GM12878 (cell line): ENCODE data around the gene NR6A1. TPM values are rescaled to one million over a fixed set of nuclear protein-coding genes. Genes with fewer than 3 reads are reported as not detected.

ENCODE experiments used
- ATAC-seq: fragments of 200-7000 bp; cut with Tn5 transposase; 3 replicates; pipeline ENCODE4 v1.9.1; 2020; ENCODE audit warnings: mild to moderate bottlenecking, moderate library complexity
- BruUV-seq: library from RNA; stranded (reverse); fragments of 400-500 nt; replicated peaks from 2 replicates; lab custom pipeline; 2021; lab: Mats Ljungman, UMichigan
- CTCF ChIA-PET: fragments of 300-600 bp; sonication (Branson Sonifier 250); formaldehyde crosslinking; extraction: SDS; loops from one replicate; lab custom pipeline; 2021; ENCODE audit warnings: inconsistent platforms; lab: Yijun Ruan, JAX
- POLR2A ChIA-PET: fragments of 350-600 bp; formaldehyde crosslinking; extraction: SDS; loops from one replicate; lab custom pipeline; 2021; ENCODE audit warnings: inconsistent platforms; lab: Charles Lee
- RAD21 ChIA-PET: fragments of 300-600 bp; sonication (Branson Sonifier 250); formaldehyde crosslinking; loops from one replicate; lab custom pipeline; 2023; ENCODE audit warnings: antibody characterized with exemption; ENCODE audit not compliant: unreplicated experiment; lab: Charles Lee
- SMC1A ChIA-PET: fragments of 300-600 bp; sonication (Branson Sonifier 250); formaldehyde crosslinking; loops from one replicate; lab custom pipeline; 2023; ENCODE audit not compliant: unreplicated experiment, uncharacterized antibody; lab: Charles Lee
- DNase-seq: peaks from one replicate; pipeline ENCODE4 v3.0.0-alpha.2; 2011; ENCODE audit warnings: low read depth, low spot score
- FAIRE-seq: peaks from 3 replicates; lab custom pipeline; 2011; peaks lifted over from hg19 to GRCh38; lab: Jason Lieb, UNC
- H2AFZ ChIP-seq: 2 replicates; pipeline ENCODE4 v1.6.0; 2011; ENCODE audit warnings: low read depth, low read length, control low read depth; ENCODE audit not compliant: control insufficient read depth
- H3K27ac ChIP-seq: 2 replicates; pipeline ENCODE4 v1.5.1; 2011; ENCODE audit warnings: control low read depth; ENCODE audit not compliant: control insufficient read depth, insufficient read depth
- H3K27me3 ChIP-seq, 2 experiments: replicated peaks in 1 of 2; 2 replicates each; pipeline versions ENCODE4 v1.6.0 to v1.6.1; 2011; ENCODE audit warnings: low read length in 1 of 2; ENCODE audit not compliant: control insufficient read depth in 2 of 2, insufficient read depth in 2 of 2
- H3K36me3 ChIP-seq, 2 experiments: 2 replicates each; pipeline ENCODE4 v1.5.1; 2011; ENCODE audit warnings: low read length in 1 of 2; ENCODE audit not compliant: control insufficient read depth in 2 of 2, insufficient read depth in 2 of 2
- H3K4me1 ChIP-seq: 2 replicates; pipeline ENCODE4 v1.6.1; 2011; ENCODE audit warnings: mild to moderate bottlenecking, low read length, moderate library complexity, mixed read lengths; ENCODE audit not compliant: control insufficient read depth, insufficient read depth
- H3K4me2 ChIP-seq: 2 replicates; pipeline ENCODE4 v1.6.0; 2011; ENCODE audit warnings: control low read depth; ENCODE audit not compliant: control insufficient read depth, insufficient read depth
- H3K4me3 ChIP-seq: fragments of 200-600 bp; sonication (generic); 2 replicates; pipeline ENCODE4 v1.5.1; 2016
- H3K79me2 ChIP-seq: 2 replicates; pipeline ENCODE4 v1.6.0; 2011; ENCODE audit warnings: low read length; ENCODE audit not compliant: control insufficient read depth, insufficient read depth
- H3K9ac ChIP-seq: 2 replicates; pipeline ENCODE4 v1.8.0; 2011; ENCODE audit warnings: low read length, control low read depth, mixed read lengths; ENCODE audit not compliant: control insufficient read depth, insufficient read depth
- H3K9me3 ChIP-seq: replicated peaks from 3 replicates; pipeline ENCODE4 v1.5.1; 2011; ENCODE audit warnings: mild to moderate bottlenecking, low read length; ENCODE audit not compliant: control insufficient read depth, insufficient read depth
- H4K20me1 ChIP-seq: 2 replicates; pipeline ENCODE4 v1.6.0; 2011; ENCODE audit not compliant: control insufficient read depth, insufficient read depth
- BACH1 ChIP-seq: fragments of 450-650 bp; IDR thresholded peaks from 2 replicates; pipeline ENCODE4 v1.6.1; 2017; ENCODE audit warnings: mild to moderate bottlenecking, borderline replicate concordance
- DPF2 ChIP-seq: fragments of 450-650 bp; IDR thresholded peaks from 2 replicates; pipeline ENCODE4 v1.6.1; 2017; ENCODE audit warnings: mild to moderate bottlenecking
- IKZF2 ChIP-seq, 2 experiments: fragments of 450-650 bp; IDR thresholded peaks; 2 replicates each; pipeline ENCODE4 v1.6.1; 2017; ENCODE audit warnings: mild to moderate bottlenecking in 2 of 2, moderate library complexity in 2 of 2
- LARP7 ChIP-seq: fragments of 450-650 bp; IDR thresholded peaks from 2 replicates; pipeline ENCODE4 v1.6.1; 2017; ENCODE audit warnings: mild to moderate bottlenecking
- MXI1 ChIP-seq: fragments of 150-350 bp; IDR thresholded peaks from 2 replicates; pipeline ENCODE4 v1.6.1; 2011; ENCODE audit warnings: low read depth, mild to moderate bottlenecking, inconsistent platforms, low read length, improper control_type of control experiment
- PAX5 ChIP-seq: IDR thresholded peaks from 2 replicates; pipeline ENCODE4 v1.6.1; 2011; ENCODE audit warnings: low read depth, low read length, borderline replicate concordance
- POLR2A ChIP-seq: IDR thresholded peaks from 2 replicates; pipeline ENCODE4 v1.6.1; 2011; ENCODE audit warnings: low read depth, mild to moderate bottlenecking, low read length
- PRDM15 ChIP-seq: fragments of 450-650 bp; formaldehyde crosslinking; IDR thresholded peaks from 2 replicates; pipeline ENCODE4 v1.4.0; 2020; ENCODE audit warnings: mild to moderate bottlenecking, moderate library complexity
- SP1 ChIP-seq: IDR thresholded peaks from one replicate; pipeline ENCODE4 v1.6.1; 2011; ENCODE audit warnings: low read depth, low read length
- TARDBP ChIP-seq: IDR thresholded peaks from 2 replicates; pipeline ENCODE4 v1.6.1; 2016; ENCODE audit warnings: borderline replicate concordance
- ZBTB11 ChIP-seq: fragments of 450-650 bp; formaldehyde crosslinking; IDR thresholded peaks from 2 replicates; pipeline ENCODE4 v1.5.0; 2022; ENCODE audit warnings: mild to moderate bottlenecking, missing genetic modification characterization
- ZNF207 ChIP-seq: fragments of 450-650 bp; IDR thresholded peaks from 2 replicates; pipeline ENCODE4 v1.6.1; 2014; ENCODE audit warnings: antibody characterized with exemption, mild to moderate bottlenecking, borderline replicate concordance
- WGBS: methylation state at CpG from one replicate; pipeline ENCODE4 v1.1.6; 2016; ENCODE audit warnings: low lambda C conversion rate; ENCODE audit not compliant: insufficient replicate concordance, insufficient coverage; ENCODE audit errors: missing lambda C conversion rate; 5-methylcytosine and 5-hydroxymethylcytosine counted together
- in situ Hi-C: fragments of 300-500 bp; cut with MboI; formaldehyde crosslinking; loops from 9 replicates; pipeline ENCODE4 v1.14.3; 2018; ENCODE audit warnings: mixed read lengths
- intact Hi-C: fragments of 100-400 bp; cut with micrococcal nuclease; formaldehyde crosslinking; loops from one replicate; pipeline ENCODE4 v1.14.2; 2022; ENCODE audit not compliant: unreplicated experiment
- polyA plus RNA-seq, 11 experiments: library from polyadenylated mRNA; depleted of rRNA in 4 of 11; unstranded in 6 of 11; stranded (reverse) in 5 of 11; fragments of >200 nt; fragmentation: Nextera tagmentation in 4 of 11; fragmentation: Illumina TruSeq in 1 of 11; extraction: Ambion mirVana in 4 of 11; extraction: Trizol in 1 of 11; gene quantifications; 1 replicate in 1 of 11; 2 replicates in 10 of 11; pipeline versions ENCODE4 v1.2.1 to v1.2.3, GENCODE V29; 2011 to 2016; ENCODE audit warnings: inconsistent platforms in 2 of 11, missing spikeins in 2 of 11, low read depth in 1 of 11
- total RNA-seq, 4 experiments: library from RNA; depleted of rRNA in 3 of 4; stranded (reverse); fragments of >200 nt in 3 of 4; fragmentation: Illumina TruSeq in 1 of 4; extraction: Trizol in 1 of 4; gene quantifications; 2 replicates each; pipeline versions ENCODE4 v1.2.1 to v1.2.3, GENCODE V29; 2013 to 2021

Gene NR6A1
- total and polyA plus RNA-seq, 10 of the 15 experiments (the other 5 are each of a cell fraction or from before 2014, with no cell fraction given) = 1.2 to 9.2 (median 4.6) TPM

- Histone ChIP-seq H3K4me3 (no peak overlapping the region), H3K27me3 (no peaks in the 10 kb centered on the region), H3K4me2 (no peak overlapping the region), H3K27ac (no peak overlapping the region), H2AFZ (no peak overlapping the region), H4K20me1 (no peaks in the 10 kb centered on the region), H3K4me1 (no peaks in the 10 kb centered on the region), H3K9me3 (no peaks in the 10 kb centered on the region), H3K79me2 (no peaks in the 10 kb centered on the region), H3K9ac (no peak overlapping the region), H3K36me3 (peaks cover 0 to 11% of the 10 kb centered on the region in 2 experiments; a peak in 1 of 4 replicates)
- intact Hi-C loops = loop anchor here (1.0 kb wide), 1 partner anchor 117 kb away; no protein-coding TSS in a partner anchor
- TF ChIP-seq POLR2A (no peak), PAX5 (no peak), ZNF207 (no peak), SP1 (no peak), IKZF2 (IDR thresholded peaks at IDR 0.05) (no peak), MXI1 (no peak), DPF2 (no peak), LARP7 (no peak), PRDM15 (CRISPR knock-in tag) (no peak), BACH1 (no peak), TARDBP (no peak), ZBTB11 (CRISPR knock-in tag) (no peak)
- no peak for FAIRE-seq
- no peak for DNase-seq
- RAD21 ChIA-PET = interaction anchor here (3.4 kb wide), 1 partner anchor 116 kb away, joined by 36 read pairs; no protein-coding TSS in a partner anchor
- ATAC-seq = no peak
- BruUV-seq = no TSS peak
- 94% methylated on average over 10 of the region's 10 CpGs for WGBS
- POLR2A ChIA-PET = interaction anchor here (0.7 kb wide), 1 partner anchor 793 kb away, joined by 3 read pairs; no protein-coding TSS in a partner anchor
- in situ Hi-C loops = loop anchor here (5.0 kb wide), 1 partner anchor 114 kb away; no protein-coding TSS in a partner anchor
- CTCF ChIA-PET = interaction anchor here (0.7 to 4.6 kb wide), 14 partner anchors 10 to 409 kb away, joined by 3 to 69 read pairs (median 9); no protein-coding TSS in a partner anchor
- SMC1A ChIA-PET = interaction anchor here (1.0 to 2.9 kb wide), 4 partner anchors 9 to 228 kb away, joined by 3 to 44 read pairs (median 7); no protein-coding TSS in a partner anchor
Observed at GRCh38 chr9:124535846-124536245, 235.3 kb downstream of the NR6A1 start.
